Measurements from ENCODE around the gene HS6ST1. TPM values are rescaled to one million over a fixed set of nuclear protein-coding genes. Genes with fewer than 3 reads are reported as not detected.

The HS6ST1 gene
- total and polyA plus RNA-seq, 2 donors (not counting 3 experiments of a cell fraction or from before 2014, with no cell fraction given): 12.8 to 19.4 TPM

DNA sequence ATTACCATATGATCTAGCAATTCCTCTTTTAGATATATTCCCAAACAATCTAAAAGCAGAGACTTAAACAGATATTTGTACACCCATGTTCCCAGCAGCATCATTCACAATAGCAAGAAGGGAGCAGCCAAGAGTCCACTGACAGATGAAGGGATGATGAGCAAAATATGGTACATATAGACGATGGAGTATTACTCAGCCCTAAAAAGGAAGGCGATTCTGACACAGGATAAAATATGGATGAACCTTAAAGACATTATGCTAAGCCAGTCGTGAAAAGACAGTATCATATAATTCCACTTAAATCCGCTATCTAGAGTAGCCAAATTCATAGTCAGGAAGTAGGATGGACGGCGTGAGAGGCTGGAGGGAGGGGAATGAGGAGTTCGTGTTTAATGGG, 20.4 kb downstream of the HS6ST1 start:
- no peaks in the 10 kb centered on the region for H3K27me3 ChIP-seq (ENCODE audit: control insufficient read depth in 2 of 2, insufficient read depth in 2 of 2, low read length in 2 of 2)
- H3K4me2 ChIP-seq (ENCODE audit: insufficient read depth, low read length): no peak overlapping the region
- POLR2A ChIA-PET: no interaction called here
- no peak overlapping the region for H3K27ac ChIP-seq (ENCODE audit: insufficient read depth, low read depth, low read length)
- no peaks in the 10 kb centered on the region for H4K20me1 ChIP-seq (replicated peaks; ENCODE audit: control insufficient read depth, extremely low read depth, insufficient read depth, low read length)
- TF ChIP-seq, protein P1, sequence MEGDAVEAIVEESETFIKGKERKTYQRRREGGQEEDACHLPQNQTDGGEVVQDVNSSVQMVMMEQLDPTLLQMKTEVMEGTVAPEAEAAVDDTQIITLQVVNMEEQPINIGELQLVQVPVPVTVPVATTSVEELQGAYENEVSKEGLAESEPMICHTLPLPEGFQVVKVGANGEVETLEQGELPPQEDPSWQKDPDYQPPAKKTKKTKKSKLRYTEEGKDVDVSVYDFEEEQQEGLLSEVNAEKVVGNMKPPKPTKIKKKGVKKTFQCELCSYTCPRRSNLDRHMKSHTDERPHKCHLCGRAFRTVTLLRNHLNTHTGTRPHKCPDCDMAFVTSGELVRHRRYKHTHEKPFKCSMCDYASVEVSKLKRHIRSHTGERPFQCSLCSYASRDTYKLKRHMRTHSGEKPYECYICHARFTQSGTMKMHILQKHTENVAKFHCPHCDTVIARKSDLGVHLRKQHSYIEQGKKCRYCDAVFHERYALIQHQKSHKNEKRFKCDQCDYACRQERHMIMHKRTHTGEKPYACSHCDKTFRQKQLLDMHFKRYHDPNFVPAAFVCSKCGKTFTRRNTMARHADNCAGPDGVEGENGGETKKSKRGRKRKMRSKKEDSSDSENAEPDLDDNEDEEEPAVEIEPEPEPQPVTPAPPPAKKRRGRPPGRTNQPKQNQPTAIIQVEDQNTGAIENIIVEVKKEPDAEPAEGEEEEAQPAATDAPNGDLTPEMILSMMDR (IDR thresholded peaks at IDR 0.05; ENCODE audit: extremely low read depth in 1 of 2, insufficient read depth in 1 of 2, low read depth in 1 of 2, low read length in 2 of 2): no peak
- TF ChIP-seq, protein P2, sequence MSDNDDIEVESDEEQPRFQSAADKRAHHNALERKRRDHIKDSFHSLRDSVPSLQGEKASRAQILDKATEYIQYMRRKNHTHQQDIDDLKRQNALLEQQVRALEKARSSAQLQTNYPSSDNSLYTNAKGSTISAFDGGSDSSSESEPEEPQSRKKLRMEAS (IDR thresholded peaks at IDR 0.05; ENCODE audit: insufficient read depth, insufficient read length): no peak
- no peak for TF ChIP-seq POLR2A (IDR thresholded peaks at IDR 0.05; ENCODE audit: low read depth, low read length)
- no peak for TF ChIP-seq FOS (IDR thresholded peaks at IDR 0.05; ENCODE audit: borderline replicate concordance, insufficient read depth, low read length)
- TF ChIP-seq GATA2 (IDR thresholded peaks at IDR 0.05; ENCODE audit: insufficient read depth, insufficient read length, low read depth, low read length): no peak
- no TSS peak for BruUV-seq (replicated peaks)
- no peaks in the 10 kb centered on the region for H3K9me1 ChIP-seq (replicated peaks; ENCODE audit: control insufficient read depth, extremely low read depth, insufficient read depth, low read length)
- intact Hi-C loops (cut with micrococcal nuclease) (no loop called here), dilution Hi-C loops (cut with MboI; ENCODE audit: extremely low pct_ligation_motif_present, low sequenced_read_pairs) (no loop called here)
- H3K4me3 ChIP-seq (replicated peaks in 1 of 3; ENCODE audit: insufficient read depth in 1 of 3, low read depth in 1 of 3, low read length in 3 of 3): no peak overlapping the region
- H3K9ac ChIP-seq (replicated peaks; ENCODE audit: extremely low read depth, insufficient read depth, low read length): no peak overlapping the region
- no peak overlapping the region for H2AFZ ChIP-seq (ENCODE audit: low read depth, low read length)
- H3K9me3 ChIP-seq (replicated peaks; ENCODE audit: control insufficient read depth, insufficient read depth, low read length): no peaks in the 10 kb centered on the region
- H3K79me2 ChIP-seq (ENCODE audit: control insufficient read depth, insufficient read depth, low read length): no peaks in the 10 kb centered on the region
- no peak for FAIRE-seq
- no peak for DNase-seq (ENCODE audit: low read depth, low spot score)
- no peaks in the 10 kb centered on the region for H3K36me3 ChIP-seq (ENCODE audit: control insufficient read depth in 2 of 2, extremely low read depth in 1 of 2, insufficient read depth in 2 of 2, low read length in 2 of 2)
- no peaks in the 10 kb centered on the region for H3K4me1 ChIP-seq (ENCODE audit: control insufficient read depth, extremely low read depth, insufficient read depth, low read length)
- CTCF ChIA-PET: no interaction called here

DNA sequence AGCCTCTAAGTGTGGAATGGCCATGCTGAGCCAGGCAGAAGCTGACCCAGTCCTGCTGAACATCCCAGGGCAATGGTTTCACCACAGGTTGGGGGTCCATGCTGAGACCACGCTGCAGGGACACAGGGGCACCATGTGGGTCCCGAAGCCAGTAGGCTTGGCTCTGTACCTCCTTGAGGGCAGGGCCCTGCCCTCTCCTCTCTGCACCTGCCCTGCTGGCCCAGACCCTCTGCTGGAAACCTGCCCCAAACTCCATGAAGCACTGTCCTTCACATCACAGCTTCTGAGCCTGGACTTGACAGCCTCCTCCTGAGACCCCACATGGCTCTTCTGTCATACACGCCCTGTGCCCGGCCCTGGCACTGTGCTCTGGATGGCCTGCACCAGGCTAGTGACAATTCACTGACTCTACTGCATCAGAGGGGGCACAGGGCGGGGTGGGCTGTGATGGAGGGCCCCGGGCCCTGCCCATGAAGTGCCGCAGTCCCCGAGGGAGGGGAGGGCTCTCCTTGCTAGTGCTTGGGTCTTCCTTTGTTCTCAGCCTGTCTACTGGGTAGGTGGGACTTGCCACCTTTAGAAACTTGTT, 24.7 kb downstream of the HS6ST1 start:
- no peaks in the 10 kb centered on the region for H3K36me3 ChIP-seq (ENCODE audit: control insufficient read depth in 2 of 2, extremely low read depth in 1 of 2, insufficient read depth in 2 of 2, low read length in 2 of 2)
- no peaks in the 10 kb centered on the region for H3K4me1 ChIP-seq (ENCODE audit: control insufficient read depth, extremely low read depth, insufficient read depth, low read length)
- no peak overlapping the region for H3K4me2 ChIP-seq (ENCODE audit: insufficient read depth, low read length)
- no peaks in the 10 kb centered on the region for H3K9me3 ChIP-seq (replicated peaks; ENCODE audit: control insufficient read depth, insufficient read depth, low read length)
- no peaks in the 10 kb centered on the region for H3K27me3 ChIP-seq (ENCODE audit: control insufficient read depth in 2 of 2, insufficient read depth in 2 of 2, low read length in 2 of 2)
- H3K27ac ChIP-seq (ENCODE audit: insufficient read depth, low read depth, low read length): no peak overlapping the region
- H3K9ac ChIP-seq (replicated peaks; ENCODE audit: extremely low read depth, insufficient read depth, low read length): no peak overlapping the region
- intact Hi-C loops (cut with micrococcal nuclease): no loop called here
- no peaks in the 10 kb centered on the region for H4K20me1 ChIP-seq (replicated peaks; ENCODE audit: control insufficient read depth, extremely low read depth, insufficient read depth, low read length)
- no peak overlapping the region for H2AFZ ChIP-seq (ENCODE audit: low read depth, low read length)
- CTCF ChIA-PET: no interaction called here
- DNase-seq (ENCODE audit: low read depth, low spot score): no peak
- dilution Hi-C loops (cut with MboI; ENCODE audit: extremely low pct_ligation_motif_present, low sequenced_read_pairs): no loop called here
- POLR2A ChIA-PET: no interaction called here
- FAIRE-seq: no peak
- no peaks in the 10 kb centered on the region for H3K79me2 ChIP-seq (ENCODE audit: control insufficient read depth, insufficient read depth, low read length)
- no peak for TF ChIP-seq POLR2AphosphoS5 (IDR thresholded peaks at IDR 0.05; ENCODE audit: insufficient read depth, low read depth, low read length)
- TF ChIP-seq, protein P2 (IDR thresholded peaks at IDR 0.05; ENCODE audit: insufficient read depth, insufficient read length): no peak
- TF ChIP-seq MYC (IDR thresholded peaks at IDR 0.05; ENCODE audit: low read depth, low read length): no peak
- no peak for TF ChIP-seq EZH2 (IDR thresholded peaks at IDR 0.05; ENCODE audit: borderline replicate concordance, low read depth, low read length, severe bottlenecking)
- TF ChIP-seq FOS (IDR thresholded peaks at IDR 0.05; ENCODE audit: borderline replicate concordance, insufficient read depth, low read length): no peak
- no peak for TF ChIP-seq GATA2 (IDR thresholded peaks at IDR 0.05; ENCODE audit: insufficient read depth, insufficient read length, low read depth, low read length)
- no peak for TF ChIP-seq JUN (IDR thresholded peaks at IDR 0.05; ENCODE audit: borderline replicate concordance, insufficient read depth, insufficient read length, low read depth)
- no peak for TF ChIP-seq POLR2A (IDR thresholded peaks at IDR 0.05; ENCODE audit: low read depth, low read length)
- TF ChIP-seq, protein P1 (IDR thresholded peaks at IDR 0.05; ENCODE audit: extremely low read depth in 1 of 2, insufficient read depth in 1 of 2, low read depth in 1 of 2, low read length in 2 of 2): no peak
- H3K9me1 ChIP-seq (replicated peaks; ENCODE audit: control insufficient read depth, extremely low read depth, insufficient read depth, low read length): no peaks in the 10 kb centered on the region
- BruUV-seq (replicated peaks): no TSS peak
- no peak overlapping the region for H3K4me3 ChIP-seq (replicated peaks in 1 of 3; ENCODE audit: insufficient read depth in 1 of 3, low read depth in 1 of 3, low read length in 3 of 3)
